Effector CD4-positive, alpha-beta T cell (primary cell): ENCODE measurements around the gene SHCBP1.
"Not testable (repeated sequence)": the region's sequence is repeated elsewhere in the genome, so short reads cannot be mapped to it uniquely, and the experiment has no call there.

Experiments
- DNase-seq: peaks from one replicate; pipeline ENCODE4 v3.0.0-alpha.2; 2020
- total RNA-seq: gene quantifications from one replicate; lab custom pipeline; 2026; lab: John Stamatoyannopoulos, UW

SHCBP1 gene, protein sequence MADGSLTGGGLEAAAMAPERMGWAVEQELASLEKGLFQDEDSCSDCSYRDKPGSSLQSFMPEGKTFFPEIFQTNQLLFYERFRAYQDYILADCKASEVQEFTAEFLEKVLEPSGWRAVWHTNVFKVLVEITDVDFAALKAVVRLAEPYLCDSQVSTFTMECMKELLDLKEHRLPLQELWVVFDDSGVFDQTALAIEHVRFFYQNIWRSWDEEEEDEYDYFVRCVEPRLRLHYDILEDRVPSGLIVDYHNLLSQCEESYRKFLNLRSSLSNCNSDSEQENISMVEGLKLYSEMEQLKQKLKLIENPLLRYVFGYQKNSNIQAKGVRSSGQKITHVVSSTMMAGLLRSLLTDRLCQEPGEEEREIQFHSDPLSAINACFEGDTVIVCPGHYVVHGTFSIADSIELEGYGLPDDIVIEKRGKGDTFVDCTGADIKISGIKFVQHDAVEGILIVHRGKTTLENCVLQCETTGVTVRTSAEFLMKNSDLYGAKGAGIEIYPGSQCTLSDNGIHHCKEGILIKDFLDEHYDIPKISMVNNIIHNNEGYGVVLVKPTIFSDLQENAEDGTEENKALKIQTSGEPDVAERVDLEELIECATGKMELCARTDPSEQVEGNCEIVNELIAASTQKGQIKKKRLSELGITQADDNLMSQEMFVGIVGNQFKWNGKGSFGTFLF
- 1.1 reads per million for total RNA-seq

DNA sequence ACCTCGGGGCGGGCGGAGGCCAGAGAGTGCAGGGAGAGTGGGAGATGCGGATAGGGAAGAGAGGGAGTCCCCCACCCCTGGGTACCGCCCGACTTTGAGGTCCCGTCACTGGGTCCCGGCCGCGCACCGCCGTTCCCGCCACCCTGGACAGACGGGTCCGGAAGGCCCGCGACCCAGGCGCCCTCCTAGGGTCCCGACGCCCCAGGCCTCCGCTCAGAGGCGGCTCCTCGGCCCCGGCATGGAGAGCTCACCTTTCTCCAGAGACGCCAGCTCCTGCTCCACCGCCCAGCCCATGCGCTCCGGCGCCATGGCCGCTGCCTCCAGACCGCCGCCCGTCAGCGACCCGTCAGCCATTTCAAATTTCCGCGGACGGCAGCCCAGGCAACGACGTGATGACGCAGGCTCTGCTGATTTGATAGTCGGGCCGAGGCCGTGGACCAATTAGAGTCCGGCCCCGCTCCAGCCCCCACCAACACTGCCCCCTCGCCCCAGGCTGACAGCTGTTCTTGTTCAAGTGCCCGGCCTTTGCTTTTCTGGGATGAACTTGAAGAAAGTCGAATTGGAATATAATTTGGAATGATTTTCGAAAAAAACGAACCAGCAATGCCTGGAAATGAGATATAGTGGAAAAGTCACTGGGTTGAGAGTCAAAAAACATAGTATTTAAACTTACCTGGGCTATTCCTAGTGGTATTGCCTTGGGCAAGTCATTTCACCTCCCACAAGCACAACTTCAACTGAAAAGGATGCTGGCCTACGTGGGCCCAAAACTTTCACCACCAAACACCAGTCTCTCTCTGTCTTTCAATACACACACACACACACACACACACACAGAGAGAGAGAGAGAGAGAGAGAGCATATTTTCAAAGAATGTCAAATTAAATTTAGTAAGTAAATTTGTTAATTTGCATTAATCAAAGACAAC, at the start of gene SHCBP1:
Gene SHCBP1, minus strand, starts transcription at position 374 of the 928 bp plus-strand sequence. Its CDS starts 20 bp downstream, at position 354.
- DNase-seq, result peak; percentile 46

DNA sequence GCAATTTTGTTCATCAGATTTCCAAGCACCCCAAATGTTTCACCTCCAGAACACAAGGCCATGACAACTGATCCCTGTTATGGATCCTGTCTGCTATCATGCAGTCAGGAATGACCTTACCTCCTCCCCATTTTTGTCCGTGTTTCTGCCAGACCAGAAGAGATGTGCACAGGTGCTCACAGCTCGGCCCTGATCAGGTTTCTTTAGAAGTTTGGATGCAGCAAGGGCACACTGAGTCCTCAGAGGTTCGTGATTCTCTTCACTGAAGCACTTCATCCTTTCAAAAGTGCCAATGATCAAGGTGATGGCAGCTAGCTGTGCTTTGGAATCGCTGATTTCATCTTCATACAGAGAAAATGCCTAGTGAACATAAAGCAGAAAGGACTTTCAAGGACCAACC, 40.9 kb upstream of the SHCBP1 start:
- DNase-seq, result no peak

DNA sequence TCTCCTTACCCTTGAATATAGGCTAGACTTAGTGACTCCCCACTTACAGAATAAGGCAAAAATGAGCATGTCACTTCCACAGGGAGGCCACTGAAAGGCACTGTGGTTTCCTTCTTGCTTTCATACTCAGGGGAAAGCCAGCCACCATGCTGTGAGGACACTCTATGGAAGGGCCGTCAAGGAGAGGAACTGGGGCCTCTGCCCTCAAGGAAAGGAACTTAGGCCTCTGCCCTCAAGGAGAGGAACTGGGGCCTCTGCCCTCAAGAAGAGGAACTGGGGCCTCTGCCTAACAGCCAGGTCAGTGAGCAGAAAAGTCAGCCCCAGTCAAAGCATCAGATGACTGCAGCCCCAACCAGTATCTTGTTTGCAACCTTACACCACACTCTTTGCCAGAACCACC, 37.7 kb upstream of the SHCBP1 start:
- no peak for DNase-seq

DNA sequence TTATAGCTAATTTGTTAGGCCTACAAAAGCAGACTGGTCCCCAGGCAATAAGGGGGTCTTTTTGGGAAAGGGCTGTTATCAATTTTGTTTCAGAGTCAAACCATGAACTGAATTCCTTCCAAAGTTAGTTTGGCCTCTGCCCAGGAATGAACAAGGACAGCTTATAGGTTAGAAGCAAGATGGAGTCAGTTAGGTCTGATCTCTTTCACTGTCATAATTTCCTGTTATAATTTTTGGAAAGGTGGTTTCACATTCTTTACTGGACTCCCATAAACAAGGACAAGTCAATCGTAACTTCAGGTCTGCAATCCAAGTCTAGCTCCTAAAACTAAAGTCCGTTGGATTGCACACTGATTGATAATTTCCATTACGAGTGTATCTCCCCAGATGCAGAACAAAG, 30.1 kb upstream of the SHCBP1 start:
- no peak for DNase-seq

DNA sequence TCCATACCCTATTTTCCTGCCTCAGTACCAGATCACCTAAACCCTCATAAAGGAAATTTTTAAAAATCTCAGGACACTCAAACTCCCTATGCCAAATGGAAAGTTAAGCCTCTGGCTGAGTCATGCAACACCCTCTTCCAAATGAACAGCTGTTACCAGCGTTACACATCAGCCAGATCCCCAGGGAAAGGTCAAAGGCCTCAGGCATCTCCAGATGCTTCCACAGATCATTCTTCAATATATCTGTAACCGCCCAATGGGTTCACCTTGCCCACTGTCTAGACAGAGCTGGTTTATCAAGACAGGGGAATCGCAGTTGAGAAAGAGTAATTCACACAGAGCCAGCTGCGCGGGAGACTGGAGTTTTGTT, 29.1 kb upstream of the SHCBP1 start:
- DNase-seq, result no peak

DNA sequence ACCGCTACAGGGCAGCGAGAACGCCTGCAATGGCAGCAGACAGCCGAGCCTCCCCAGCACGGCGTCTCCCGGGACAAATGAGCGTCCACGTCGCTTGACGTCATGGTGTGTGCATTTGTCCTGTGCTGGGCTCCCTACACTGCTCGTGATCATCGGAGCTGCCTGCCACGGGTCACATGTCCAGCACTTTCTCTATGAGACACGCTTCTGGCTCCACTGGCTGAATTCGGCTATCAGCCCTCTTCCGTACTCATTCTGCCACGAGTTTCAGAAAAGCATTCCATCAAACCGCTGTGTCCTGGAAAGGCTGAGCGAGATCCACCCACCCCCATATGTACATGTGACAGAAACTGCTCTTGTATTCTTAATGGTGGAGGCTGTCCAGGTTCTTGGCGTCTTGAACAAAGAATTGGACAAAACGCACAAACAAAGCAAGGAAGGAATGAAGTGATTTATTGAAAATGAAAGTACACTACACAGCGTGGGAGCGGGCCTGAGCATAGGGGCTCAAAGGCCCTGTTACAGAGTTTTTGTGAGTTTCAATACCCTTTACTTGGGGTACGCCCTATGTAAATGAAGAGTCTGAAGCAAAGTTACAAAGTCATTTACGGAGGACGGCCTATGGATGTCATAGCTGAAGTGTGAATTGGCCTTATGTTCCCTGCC, 28.5 kb upstream of the SHCBP1 start:
- no peak for DNase-seq

DNA sequence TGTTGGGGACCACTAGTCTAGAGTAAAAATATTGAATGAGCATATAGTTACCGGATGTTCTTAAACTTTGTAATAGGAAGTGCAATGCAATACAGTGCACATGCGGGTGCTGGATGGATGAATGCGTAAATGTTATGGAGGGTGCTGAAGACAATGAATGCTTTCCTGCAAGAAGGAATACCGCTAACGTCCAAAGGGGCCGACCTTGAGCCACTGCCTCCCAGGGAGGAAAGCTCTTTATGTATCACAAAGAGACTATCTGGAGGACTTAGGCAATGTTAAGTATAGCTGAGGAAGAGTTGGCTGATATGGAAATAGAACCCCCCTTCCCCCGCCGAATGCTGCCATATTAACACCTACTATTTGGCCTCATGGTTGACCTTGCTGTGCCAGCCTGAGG, 27.5 kb upstream of the SHCBP1 start:
- DNase-seq, result no peak

DNA sequence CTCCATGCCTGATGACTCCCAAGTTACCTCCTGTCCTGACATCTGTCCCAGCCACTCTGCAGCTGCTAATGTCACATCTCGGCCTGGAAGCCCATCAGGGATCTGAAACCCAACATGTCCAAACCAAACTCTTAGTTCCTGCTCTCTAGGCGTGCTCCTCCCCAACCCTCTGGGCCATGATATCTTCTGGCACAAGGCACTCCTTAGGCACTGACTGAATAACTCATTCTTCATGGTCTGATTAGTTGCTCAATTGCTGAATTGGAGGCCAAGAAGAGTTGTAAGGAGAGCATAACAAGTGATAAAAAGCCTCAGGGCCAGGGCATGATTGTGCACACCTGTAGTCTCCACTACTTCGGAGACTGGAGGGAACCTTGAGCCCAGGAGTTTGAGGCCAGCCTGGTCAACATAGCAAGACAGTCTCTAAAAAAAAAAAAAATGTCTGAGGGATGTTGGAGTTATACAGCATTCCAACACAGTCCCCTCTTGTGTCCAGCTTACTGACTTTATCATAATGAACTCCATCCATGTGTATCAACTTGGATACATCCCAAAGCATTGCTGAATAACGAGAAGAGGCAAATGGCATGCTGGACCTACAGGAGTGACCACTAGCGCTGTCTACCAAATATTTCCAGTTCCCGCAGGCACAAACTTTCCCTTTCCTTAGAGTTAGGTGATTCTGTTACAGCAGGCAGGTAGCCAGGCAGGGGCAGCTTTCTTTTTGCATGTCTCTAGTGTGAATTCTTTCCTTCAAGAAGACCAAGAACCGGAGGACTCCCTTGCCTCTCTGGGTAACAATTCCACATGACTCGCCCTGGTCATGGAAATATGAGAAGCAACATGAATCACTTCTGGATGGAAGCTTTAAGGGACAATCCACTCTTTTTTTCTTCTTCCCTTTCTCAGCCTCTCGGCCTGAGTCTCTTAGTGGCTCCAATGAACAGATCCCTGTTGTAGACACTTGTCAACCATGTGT, 18.1 kb upstream of the SHCBP1 start:
- DNase-seq, result no peak

DNA sequence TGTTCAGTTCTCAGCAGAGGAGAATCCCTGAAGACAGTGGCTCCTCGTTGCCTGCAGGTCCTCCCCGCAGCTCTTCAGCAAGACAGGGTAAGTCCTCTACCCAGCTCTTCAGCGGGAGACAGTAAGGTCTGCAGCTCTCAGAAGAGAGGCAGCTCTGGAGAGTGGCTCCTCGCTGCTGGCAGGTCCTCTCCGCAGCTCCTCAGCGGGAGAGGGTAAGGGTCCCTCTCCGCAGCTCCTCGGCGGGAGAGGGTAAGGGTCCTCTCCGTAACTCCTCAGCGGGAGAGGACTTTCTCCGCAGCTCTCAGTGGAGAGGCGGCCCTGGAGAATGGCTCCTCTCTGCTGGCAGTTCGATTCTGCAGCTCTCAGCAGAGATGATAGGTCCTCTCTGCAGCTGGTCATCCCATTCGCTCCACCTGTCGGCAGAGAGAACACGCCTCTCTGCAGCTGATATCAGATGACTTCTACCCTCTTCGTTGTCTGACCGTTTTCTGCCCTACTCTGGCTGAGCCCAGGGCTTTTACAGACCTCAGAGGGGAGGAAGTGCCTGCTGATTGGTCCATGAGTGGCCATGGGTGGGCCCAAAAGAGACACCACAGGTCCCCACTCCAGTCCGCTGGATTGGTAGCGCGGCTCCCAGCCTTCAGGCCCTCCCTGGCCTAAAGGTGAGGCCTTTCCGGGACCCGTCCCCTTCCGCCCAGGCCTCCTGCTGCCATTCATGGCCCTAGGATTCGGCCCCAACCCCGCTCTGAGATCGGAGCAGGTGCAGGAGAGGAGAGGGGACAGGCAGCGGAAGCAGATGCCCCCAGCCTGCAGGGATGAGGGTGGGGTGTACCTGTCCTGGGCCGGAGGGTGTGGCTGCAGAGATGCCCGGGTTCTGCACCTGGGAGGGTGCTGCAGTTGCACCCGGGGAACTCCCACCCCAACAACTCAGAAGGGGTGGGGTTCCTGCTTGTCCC, 11.9 kb upstream of the SHCBP1 start:
- no peak for DNase-seq

DNA sequence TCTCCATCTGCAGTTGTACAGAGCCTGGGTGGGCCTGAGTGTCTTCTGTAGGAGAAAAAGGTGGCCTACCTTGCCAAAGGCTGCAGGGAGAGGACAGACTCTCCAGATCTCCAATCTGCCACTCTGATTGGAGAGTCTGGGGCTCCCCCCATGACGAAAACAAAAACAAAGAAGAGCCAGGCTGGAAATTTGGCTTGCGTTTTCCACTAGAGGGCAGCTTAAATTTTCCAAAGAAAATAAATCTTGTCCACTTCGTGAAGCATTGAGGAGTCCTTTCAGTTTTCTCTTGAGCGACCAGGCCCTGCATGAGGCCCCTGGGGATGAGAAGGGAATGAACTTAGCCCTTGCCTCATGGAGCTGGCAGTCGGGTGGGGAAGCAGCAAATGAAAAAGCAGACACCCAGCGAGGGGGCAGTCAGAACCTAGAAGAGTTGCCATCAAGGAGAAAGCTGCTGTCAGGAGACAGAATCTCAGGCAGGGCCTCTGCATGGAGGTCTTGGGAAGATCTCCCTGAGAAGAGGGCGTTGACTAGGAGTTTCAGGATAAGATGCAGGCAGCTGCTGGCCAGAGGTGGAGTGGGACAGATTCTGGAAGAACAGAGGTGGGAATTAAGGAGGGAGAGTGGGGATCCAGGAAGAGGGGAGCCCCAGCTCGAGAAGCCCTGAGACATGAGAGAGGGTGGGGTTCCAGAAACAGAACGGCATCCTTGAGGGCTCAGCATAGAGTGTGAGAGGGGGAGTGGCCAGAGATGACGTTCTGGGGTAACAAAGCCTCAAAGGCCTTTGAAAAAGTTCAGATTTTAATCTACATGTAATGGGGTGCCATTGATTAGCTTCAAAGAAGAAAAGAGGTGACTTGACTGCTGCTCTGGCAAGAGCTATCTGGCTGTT, 8.4 kb upstream of the SHCBP1 start:
- no peak for DNase-seq

DNA sequence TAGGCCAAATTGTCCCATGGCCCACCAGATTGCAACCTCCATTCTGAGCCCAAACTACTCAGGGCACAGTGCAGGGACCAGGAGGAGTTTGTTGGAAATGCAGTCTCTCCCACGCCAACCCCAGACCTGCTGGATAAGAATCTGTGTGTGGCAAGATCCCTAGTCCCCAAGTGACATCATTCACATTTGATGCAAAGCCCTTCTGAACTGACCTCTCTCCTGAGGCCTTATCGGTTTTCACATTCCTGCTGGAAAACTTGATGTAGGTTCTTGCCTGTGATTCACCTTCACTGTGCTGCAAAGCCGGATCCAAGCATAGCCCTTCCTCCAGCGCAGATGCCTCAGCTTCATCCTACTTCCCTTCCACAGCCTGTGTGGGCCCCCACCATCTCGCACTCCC, 6.6 kb upstream of the SHCBP1 start:
- no peak for DNase-seq

DNA sequence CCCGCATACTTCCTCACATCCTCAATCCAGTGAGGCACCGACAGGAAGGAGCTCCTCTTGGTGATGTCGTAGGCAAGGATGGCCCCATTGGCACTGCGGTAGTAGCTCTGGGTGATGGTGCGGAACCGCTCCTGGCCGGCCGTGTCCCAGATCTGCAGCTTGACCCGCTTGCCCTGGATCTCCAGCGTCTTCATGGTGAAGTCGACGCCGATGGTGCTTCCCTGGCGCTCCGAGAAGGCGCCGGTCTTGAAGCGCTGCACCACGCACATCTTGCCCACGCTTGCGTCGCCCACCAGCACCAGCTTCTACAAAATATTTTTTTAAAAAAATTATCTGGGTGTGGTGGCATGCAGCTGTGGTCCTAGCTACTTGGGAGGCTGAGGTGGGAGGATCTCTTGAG, 5.5 kb upstream of the SHCBP1 start:
- DNase-seq, result not testable (repeated sequence)

DNA sequence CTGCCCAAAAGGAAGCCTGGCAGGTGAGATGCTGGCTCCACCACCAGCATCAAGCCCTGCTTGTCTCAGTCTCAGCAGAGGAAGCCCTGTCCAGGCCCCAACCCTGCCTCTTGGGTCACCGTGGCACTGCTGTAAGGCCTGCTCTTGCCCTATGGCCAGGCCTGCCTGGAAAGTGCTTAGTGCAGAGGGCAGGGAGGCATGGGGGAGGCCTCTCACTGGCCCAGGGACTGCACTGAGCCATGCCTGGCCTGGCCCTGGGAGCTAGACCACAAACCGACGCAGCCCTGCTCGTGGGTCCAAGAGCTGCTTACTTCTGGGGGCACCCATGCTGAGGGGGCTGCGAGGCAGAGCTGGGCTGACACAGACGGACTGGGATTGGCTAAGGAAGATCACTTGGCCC, 3.7 kb upstream of the SHCBP1 start:
- DNase-seq, result not testable (repeated sequence)

DNA sequence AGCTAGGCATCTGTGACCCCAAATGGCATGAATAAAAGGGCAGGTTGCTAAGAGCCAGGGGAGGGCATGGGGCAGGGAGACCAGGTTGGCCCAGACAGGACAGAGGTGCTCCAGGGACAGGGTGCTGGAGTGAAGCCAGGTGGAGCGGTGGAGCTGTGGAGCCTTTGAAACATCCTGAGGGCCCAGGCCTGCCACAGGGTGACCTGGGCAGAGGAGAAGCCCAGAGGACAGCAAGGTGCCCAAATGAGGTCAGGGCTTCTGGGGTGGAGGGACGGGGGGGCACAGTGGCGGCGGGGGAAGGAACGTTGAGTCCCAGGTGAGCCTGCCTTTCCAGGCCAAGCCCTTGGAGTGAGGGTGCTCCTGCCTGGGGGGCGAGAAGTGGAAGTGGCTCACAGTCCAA, 2.5 kb upstream of the SHCBP1 start:
- DNase-seq, result not testable (repeated sequence)

DNA sequence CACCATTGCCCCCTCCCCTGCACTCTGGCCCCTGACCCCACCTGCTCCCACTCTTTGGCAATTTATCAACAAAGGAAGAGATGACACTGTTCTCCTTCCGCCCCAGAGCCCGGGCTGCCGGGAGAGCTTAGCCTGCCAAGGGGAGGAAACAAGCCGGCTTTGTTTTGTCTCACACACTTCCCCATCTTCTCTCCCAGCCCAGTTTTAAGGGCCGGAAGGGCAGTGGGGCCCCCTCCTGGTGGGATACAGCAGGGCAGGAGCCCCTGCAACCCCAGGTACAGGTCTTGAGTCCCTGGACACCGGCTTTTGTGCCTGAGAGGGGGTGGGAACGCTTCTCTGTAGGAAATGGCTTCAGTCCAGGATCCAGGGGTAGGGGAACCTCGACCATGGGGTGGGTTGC, 2.1 kb upstream of the SHCBP1 start:
- not testable (repeated sequence) for DNase-seq

DNA sequence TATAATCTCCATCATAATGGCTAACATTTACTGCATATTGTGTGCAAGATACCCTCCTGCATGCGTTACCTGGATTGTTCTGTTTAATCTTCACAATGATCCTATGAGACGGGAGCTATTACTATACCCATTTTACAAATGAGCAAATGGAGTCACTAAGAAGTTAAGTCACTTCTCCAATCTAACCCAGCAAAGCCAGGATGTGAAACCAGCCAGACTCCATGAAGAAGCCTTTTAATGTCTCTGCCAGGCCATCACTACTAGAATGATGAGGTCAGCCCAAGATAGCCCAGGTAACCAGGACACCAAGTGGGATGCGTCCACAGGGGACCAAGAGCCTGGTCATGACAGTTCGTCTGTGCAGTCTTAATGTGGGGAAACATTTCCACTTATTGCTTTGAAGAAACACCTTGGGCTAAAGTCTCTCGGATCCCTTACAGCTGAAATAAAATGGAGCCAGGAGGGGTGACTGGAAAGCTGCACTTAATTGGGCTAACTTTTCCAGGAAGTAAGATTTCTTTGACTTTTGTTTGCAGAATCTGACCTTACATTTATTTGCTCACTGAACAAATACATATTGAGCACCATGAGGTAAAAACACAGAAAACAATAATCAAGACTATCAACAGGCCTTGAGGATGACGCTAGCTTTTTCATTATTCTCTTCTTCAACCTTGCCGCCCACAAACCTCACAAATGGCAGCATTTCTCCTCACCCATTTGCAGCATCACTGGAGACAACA, 926 bp upstream of the SHCBP1 start:
- DNase-seq, result no peak

DNA sequence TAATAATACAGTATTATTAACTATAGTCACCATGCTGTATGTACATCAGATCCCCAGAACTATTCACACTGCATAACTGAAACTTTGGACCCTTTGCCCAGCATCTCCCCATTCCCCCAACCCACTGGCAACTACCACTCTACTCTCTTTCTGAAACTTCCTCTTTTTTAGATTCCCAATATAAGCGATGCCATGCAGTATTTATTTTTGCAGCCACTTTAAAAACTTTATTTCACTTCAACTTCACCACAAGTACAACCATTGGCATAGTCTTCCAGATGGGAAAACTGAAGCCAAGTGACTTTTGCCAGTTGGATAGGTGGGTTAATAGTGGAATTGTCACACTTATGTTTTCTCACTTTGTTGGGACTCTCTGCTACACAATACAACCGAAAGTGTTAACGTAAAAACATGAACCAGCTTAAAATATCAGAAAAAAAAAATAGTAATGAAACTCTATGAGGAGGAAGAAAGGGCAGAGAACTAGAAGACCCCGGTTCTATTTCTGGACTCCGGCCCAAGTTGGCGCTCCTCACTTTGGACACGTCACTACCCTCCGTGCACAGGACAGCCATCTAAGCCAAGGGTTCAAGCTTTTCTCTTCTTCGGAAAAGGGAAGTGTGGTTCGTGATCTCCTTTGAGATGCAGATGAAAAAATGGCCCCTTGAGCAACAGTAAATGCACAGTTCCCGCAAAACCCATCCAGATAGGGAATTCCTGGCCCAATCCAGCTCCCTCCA, 743 bp downstream of the SHCBP1 start:
- DNase-seq, result no peak

DNA sequence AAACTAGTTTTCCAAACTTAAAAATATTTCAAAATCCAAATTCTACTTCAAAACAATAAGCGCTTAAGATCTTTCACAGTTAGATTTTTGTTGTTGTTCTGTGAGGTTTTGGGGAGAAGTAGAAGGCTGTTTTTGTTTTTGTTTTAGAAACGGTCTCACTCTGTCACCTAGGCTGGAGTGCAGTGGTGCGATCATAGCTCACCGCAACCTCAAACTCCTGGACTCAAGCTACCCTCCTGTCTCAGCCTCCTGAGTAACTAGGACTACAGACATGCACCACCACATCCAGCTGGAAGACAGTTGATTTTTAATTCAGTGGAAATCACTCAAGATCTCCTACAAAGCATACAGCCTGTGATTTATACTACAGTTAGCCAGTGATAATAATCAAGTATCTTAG, 2.7 kb downstream of the SHCBP1 start:
- no peak for DNase-seq
